ENCODE measurements around the gene HFM1.

Gene HFM1

GRCh38 chr1:91261655-91262054 lies 143.0 kb downstream of the HFM1 start:
- DNase-seq (ENCODE audit: insufficient read length, low spot score) = no peak
- no peak for TF ChIP-seq POLR2A (IDR thresholded peaks at IDR 0.05; ENCODE audit: low read depth, low read length)
- FAIRE-seq = no peak

GRCh38 chr1:91245435-91245834 lies 159.2 kb downstream of the HFM1 start:
- DNase-seq (ENCODE audit: insufficient read length, low spot score) = no peak
- FAIRE-seq = no peak
- no peak for TF ChIP-seq POLR2A (IDR thresholded peaks at IDR 0.05; ENCODE audit: low read depth, low read length)

GRCh38 chr1:91244737-91245136 lies 159.9 kb downstream of the HFM1 start:
- FAIRE-seq (no peak), DNase-seq (ENCODE audit: insufficient read length, low spot score) (no peak)
- TF ChIP-seq POLR2A (IDR thresholded peaks at IDR 0.05; ENCODE audit: low read depth, low read length) = no peak

- DNase-seq (ENCODE audit: insufficient read length, low spot score) (no peak), FAIRE-seq (no peak)
- TF ChIP-seq POLR2A (IDR thresholded peaks at IDR 0.05; ENCODE audit: low read depth, low read length) = no peak
Observed at GRCh38 chr1:91243171-91243570, 161.5 kb downstream of the HFM1 start.

GRCh38 chr1:91234181-91234580 lies 170.5 kb downstream of the HFM1 start:
- FAIRE-seq (no peak), DNase-seq (ENCODE audit: insufficient read length, low spot score) (no peak)
- TF ChIP-seq POLR2A (IDR thresholded peaks at IDR 0.05; ENCODE audit: low read depth, low read length) = no peak

- FAIRE-seq = no peak
- no peak for TF ChIP-seq POLR2A (IDR thresholded peaks at IDR 0.05; ENCODE audit: low read depth, low read length)
Observed at GRCh38 chr1:91226741-91227140, 177.9 kb downstream of the HFM1 start.

GRCh38 chr1:91224878-91225277 lies 179.8 kb downstream of the HFM1 start:
- FAIRE-seq (no peak), DNase-seq (ENCODE audit: insufficient read length, low spot score) (no peak)
- TF ChIP-seq POLR2A (IDR thresholded peaks at IDR 0.05; ENCODE audit: low read depth, low read length) = no peak

More at GRCh38 chr1:91226741-91227140, 177.9 kb downstream of the HFM1 start:
- no peak for DNase-seq (ENCODE audit: insufficient read length, low spot score)

GRCh38 chr1:91221017-91221416 lies 183.6 kb downstream of the HFM1 start:
- no peak for TF ChIP-seq POLR2A (IDR thresholded peaks at IDR 0.05; ENCODE audit: low read depth, low read length)
- no peak for DNase-seq (ENCODE audit: insufficient read length, low spot score)
- FAIRE-seq = no peak

GRCh38 chr1:91217911-91218310 lies 186.7 kb downstream of the HFM1 start:
- TF ChIP-seq POLR2A (IDR thresholded peaks at IDR 0.05; ENCODE audit: low read depth, low read length) = no peak
- FAIRE-seq = no peak

More at GRCh38 chr1:91217911-91218310, 186.7 kb downstream of the HFM1 start:
- DNase-seq (ENCODE audit: insufficient read length, low spot score) = no peak

All from H54 (cell line).